Hypothalamus (tissue), 51 donors: ENCODE measurements around the gene EHMT1.

Experiments used
- DNase-seq, 51 donors: peaks; one replicate each; lab custom pipeline; 2025; lab: John Stamatoyannopoulos, UW

Gene EHMT1

GRCh38 chr9:137689745-137690529 is 71.1 kb downstream of the EHMT1 start:
- DNase-seq = no peak

GRCh38 chr9:137690930-137691645 is 72.3 kb downstream of the EHMT1 start:
- DNase-seq = no peak

GRCh38 chr9:137691646-137692351 is 73.0 kb downstream of the EHMT1 start:
- peak in 13 of 51 donors; percentile 20 to 55 (median 37) for DNase-seq

GRCh38 chr9:137694236-137694959 is 75.6 kb downstream of the EHMT1 start:
- no peak for DNase-seq

- DNase-seq = peak in 38 of 51 donors; percentile 18 to 79 (median 51)
Observed at GRCh38 chr9:137694962-137695875, 76.4 kb downstream of the EHMT1 start.

- DNase-seq = no peak
Observed at GRCh38 chr9:137696136-137696925, 77.5 kb downstream of the EHMT1 start.

GRCh38 chr9:137697193-137697592 is 78.4 kb downstream of the EHMT1 start:
- DNase-seq = no peak

GRCh38 chr9:137697832-137698231 is 79.0 kb downstream of the EHMT1 start:
- DNase-seq = no peak

- DNase-seq = no peak
Observed at GRCh38 chr9:137700911-137701310, 82.1 kb downstream of the EHMT1 start.

- DNase-seq = no peak
Observed at GRCh38 chr9:137702615-137703379, 84.0 kb downstream of the EHMT1 start.

GRCh38 chr9:137703842-137704508 is 85.2 kb downstream of the EHMT1 start:
- no peak for DNase-seq

- DNase-seq = no peak
Observed at GRCh38 chr9:137705443-137705863, 86.6 kb downstream of the EHMT1 start.

- DNase-seq = no peak
Observed at GRCh38 chr9:137705906-137706305, 87.1 kb downstream of the EHMT1 start.

GRCh38 chr9:137707361-137707760 is 88.6 kb downstream of the EHMT1 start:
- no peak for DNase-seq

- no peak for DNase-seq
Observed at GRCh38 chr9:137708590-137709284, 89.9 kb downstream of the EHMT1 start.

GRCh38 chr9:137709411-137710101 is 90.8 kb downstream of the EHMT1 start:
- DNase-seq = no peak
